HCT116 (cell line): ENCODE data around the gene TFCP2L1. TPM values are rescaled to one million over a fixed set of nuclear protein-coding genes. Genes with fewer than 3 reads are reported as not detected.

Experiments
- ATAC-seq: fragments of 200-7000 bp; cut with Tn5 transposase; 2 replicates; pipeline ENCODE4 v1.9.1; 2020; ENCODE audit warnings: mild to moderate bottlenecking, moderate library complexity
- BruUV-seq: library from RNA; stranded (reverse); fragments of 400-500 nt; replicated peaks from 2 replicates; lab custom pipeline; 2021; lab: Mats Ljungman, UMichigan
- CTCF ChIA-PET: fragments of 300-600 bp; sonication (Branson Sonifier 250); formaldehyde crosslinking; loops from one replicate; lab custom pipeline; 2021; ENCODE audit warnings: antibody characterized with exemption; lab: Charles Lee
- POLR2A ChIA-PET: fragments of 300-600, 350-600 bp; sonication (Branson Sonifier 250); formaldehyde crosslinking; loops from one replicate; lab custom pipeline; 2021; ENCODE audit warnings: antibody characterized with exemption; lab: Charles Lee
- RAD21 ChIA-PET, 2 experiments: fragments of 300-600 bp; sonication (Branson Sonifier 250); formaldehyde crosslinking; loops; one replicate each; lab custom pipeline; 2023; ENCODE audit warnings: low total read pairs in 2 of 2; ENCODE audit not compliant: uncharacterized antibody in 2 of 2, unreplicated experiment in 2 of 2, low non-redundant PET in 1 of 2; lab: Charles Lee
- DNase-seq: peaks from one replicate; pipeline ENCODE4 v3.0.0-alpha.2; 2010; ENCODE audit warnings: low read depth, low spot score
- H2AFZ ChIP-seq: fragments of 200-600 bp; shearing (Covaris generic), sonication (generic); 2 replicates; pipeline ENCODE4 v1.6.1; 2017; ENCODE audit warnings: low read depth, mixed run types, mixed read lengths, antibody characterized with exemption, low read length; ENCODE audit not compliant: poor library complexity, severe bottlenecking
- H3K27ac ChIP-seq: 2 replicates; pipeline ENCODE4 v1.5.1; 2012; ENCODE audit warnings: low read depth, low read length
- H3K27me3 ChIP-seq: fragments of 200-600 bp; sonication (generic); 2 replicates; pipeline ENCODE4 v1.6.1; 2016; ENCODE audit warnings: mixed run types, low read length, mixed read lengths; ENCODE audit not compliant: insufficient read depth
- H3K36me3 ChIP-seq, 2 experiments: fragments of 200-500 bp in 1 of 2; fragments of 200-600 bp in 1 of 2; sonication (Bioruptor generic) in 1 of 2; sonication (generic) in 1 of 2; 2 replicates each; pipeline versions ENCODE4 v1.5.1 to v1.6.1; 2014 to 2016; ENCODE audit warnings: low read length in 2 of 2, inconsistent platforms in 1 of 2, mixed read lengths in 1 of 2, mixed run types in 1 of 2; ENCODE audit not compliant: insufficient read depth in 2 of 2, control insufficient read depth in 1 of 2
- H3K4me1 ChIP-seq, 2 experiments: fragments of 200-600 bp in 1 of 2; sonication (generic) in 1 of 2; 2 replicates each; pipeline versions ENCODE4 v1.5.1 to v1.6.1; 2012 to 2017; ENCODE audit warnings: low read length in 2 of 2, inconsistent platforms in 1 of 2, mild to moderate bottlenecking in 1 of 2, mixed read lengths in 1 of 2, mixed run types in 1 of 2, moderate library complexity in 1 of 2; ENCODE audit not compliant: insufficient read depth in 2 of 2, control insufficient read depth in 1 of 2
- H3K4me2 ChIP-seq: fragments of 200-600 bp; sonication (generic); 2 replicates; pipeline ENCODE4 v1.6.1; 2017; ENCODE audit warnings: mixed run types, low read length, mixed read lengths
- H3K4me3 ChIP-seq, 2 experiments: fragments of 200-600 bp in 1 of 2; sonication (generic) in 1 of 2; replicated peaks in 1 of 2; 2 replicates each; pipeline ENCODE4 v1.5.1; 2011 to 2016; ENCODE audit warnings: low read length in 2 of 2, control low read depth in 1 of 2, low read depth in 1 of 2, mild to moderate bottlenecking in 1 of 2, mixed read lengths in 1 of 2, mixed run types in 1 of 2
- H3K79me2 ChIP-seq: fragments of 200-600 bp; sonication (generic); 2 replicates; pipeline ENCODE4 v1.6.1; 2017; ENCODE audit warnings: mild to moderate bottlenecking, mixed run types, low read length, moderate library complexity, mixed read lengths; ENCODE audit not compliant: insufficient read depth
- H3K9ac ChIP-seq: fragments of 200-600 bp; sonication (generic); 2 replicates; pipeline ENCODE4 v1.6.1; 2016; ENCODE audit warnings: low read length, mixed read lengths
- H3K9me2 ChIP-seq: fragments of 200-600 bp; sonication (generic), shearing (Covaris generic); 2 replicates; pipeline ENCODE4 v1.6.1; 2017; ENCODE audit warnings: mixed run types, mild to moderate bottlenecking, moderate library complexity; ENCODE audit not compliant: insufficient read depth
- H3K9me3 ChIP-seq, 2 experiments: fragments of 200-500 bp in 1 of 2; fragments of 200-600 bp in 1 of 2; sonication (Bioruptor generic) in 1 of 2; sonication (generic) in 1 of 2; 2 replicates each; pipeline ENCODE4 v1.6.1; 2014 to 2017; ENCODE audit warnings: low read length in 2 of 2, mixed read lengths in 2 of 2, inconsistent platforms in 1 of 2, low read depth in 1 of 2, mild to moderate bottlenecking in 1 of 2, mixed run types in 1 of 2, moderate library complexity in 1 of 2; ENCODE audit not compliant: control insufficient read depth in 1 of 2, insufficient read depth in 1 of 2
- H4K20me1 ChIP-seq: fragments of 200-600 bp; sonication (generic), shearing (Covaris generic); 2 replicates; pipeline ENCODE4 v1.6.1; 2017; ENCODE audit warnings: mixed run types, mild to moderate bottlenecking, moderate library complexity; ENCODE audit not compliant: insufficient read depth
- ATF3 ChIP-seq: IDR thresholded peaks from 2 replicates; pipeline ENCODE4 v1.6.1; 2012
- CBX3 ChIP-seq: IDR thresholded peaks from 2 replicates; pipeline ENCODE4 v1.6.1; 2012; ENCODE audit warnings: low read depth
- CEBPB ChIP-seq: IDR thresholded peaks from 2 replicates; pipeline ENCODE4 v1.6.1; 2012; ENCODE audit warnings: low read depth
- EGR1 ChIP-seq: IDR thresholded peaks from 2 replicates; pipeline ENCODE4 v1.6.1; 2012; ENCODE audit warnings: low read depth
- EZH2 ChIP-seq: fragments of 200-600 bp; sonication (generic); IDR thresholded peaks from 2 replicates; pipeline ENCODE4 v1.6.1; 2017; ENCODE audit warnings: antibody characterized with exemption, mixed run types
- FOSL1 ChIP-seq: IDR thresholded peaks from 2 replicates; pipeline ENCODE4 v1.6.1; 2012; ENCODE audit warnings: low read depth
- JUND ChIP-seq: IDR thresholded peaks from 2 replicates; pipeline ENCODE4 v1.6.1; 2012
- MAX ChIP-seq: IDR thresholded peaks from 2 replicates; pipeline ENCODE4 v1.6.1; 2012
- POLR2A ChIP-seq: IDR thresholded peaks from 2 replicates; pipeline ENCODE4 v1.7.0; 2011; ENCODE audit warnings: borderline replicate concordance; ENCODE audit not compliant: insufficient read depth, insufficient read length; ENCODE audit errors: extremely low read depth
- RAD21 ChIP-seq: IDR thresholded peaks from 2 replicates; pipeline ENCODE4 v1.6.1; 2012; ENCODE audit warnings: low read depth, mild to moderate bottlenecking
- SIN3A ChIP-seq: IDR thresholded peaks from 2 replicates; pipeline ENCODE4 v1.6.1; 2012; ENCODE audit warnings: low read depth
- SP1 ChIP-seq: IDR thresholded peaks from 2 replicates; pipeline ENCODE4 v1.6.1; 2012; ENCODE audit warnings: low read depth
- SRF ChIP-seq: IDR thresholded peaks from 2 replicates; pipeline ENCODE4 v1.6.1; 2012; ENCODE audit warnings: low read depth
- TCF7L2 ChIP-seq: IDR thresholded peaks from 2 replicates; pipeline ENCODE4 v1.7.0; 2011; ENCODE audit warnings: borderline replicate concordance, inconsistent platforms; ENCODE audit not compliant: insufficient read depth, insufficient read length; ENCODE audit errors: extremely low read depth
- YY1 ChIP-seq: IDR thresholded peaks from 2 replicates; pipeline ENCODE4 v1.6.1; 2011; ENCODE audit warnings: low read length, low read depth, moderate library complexity, mild to moderate bottlenecking; ENCODE audit not compliant: insufficient replicate concordance; ENCODE audit errors: extremely low read depth
- ZFX ChIP-seq: fragments of 450-650 bp; IDR thresholded peaks from 2 replicates; pipeline ENCODE4 v1.6.1; 2017
- intact Hi-C: fragments of 100-400 bp; cut with micrococcal nuclease; formaldehyde crosslinking; loops from 2 replicates; pipeline ENCODE4 v1.10.0; 2022
- total RNA-seq: library from RNA; stranded (reverse); gene quantifications from one replicate; pipeline ENCODE4 v1.2.1, GENCODE V29; 2021; ENCODE audit not compliant: unreplicated experiment
- TF ChIP-seq, protein P1 (sequence below), 3 experiments: fragments of 200-600 bp in 1 of 3; sonication (generic) in 1 of 3; IDR thresholded peaks in 2 of 3; conservative IDR thresholded peaks in 1 of 3; 2 replicates each; pipeline ENCODE4 v1.5.1; 2012 to 2017; ENCODE audit warnings: low read depth in 2 of 3, low read length in 2 of 3, antibody characterized with exemption in 1 of 3, borderline replicate concordance in 1 of 3, control low read depth in 1 of 3, mild to moderate bottlenecking in 1 of 3, mixed read lengths in 1 of 3, mixed run types in 1 of 3, moderate library complexity in 1 of 3; ENCODE audit not compliant: insufficient read depth in 1 of 3
- TF ChIP-seq, protein P2 (sequence below): IDR thresholded peaks from 2 replicates; pipeline ENCODE4 v1.6.1; 2012; ENCODE audit warnings: low read depth

The TFCP2L1 gene
- total RNA-seq, 1 experiment from 2014 or later, result 8.4 TPM

GRCh38 chr2:121194626-121195025 lies 90.4 kb downstream of the TFCP2L1 start (continued):
- TF ChIP-seq, protein P1, sequence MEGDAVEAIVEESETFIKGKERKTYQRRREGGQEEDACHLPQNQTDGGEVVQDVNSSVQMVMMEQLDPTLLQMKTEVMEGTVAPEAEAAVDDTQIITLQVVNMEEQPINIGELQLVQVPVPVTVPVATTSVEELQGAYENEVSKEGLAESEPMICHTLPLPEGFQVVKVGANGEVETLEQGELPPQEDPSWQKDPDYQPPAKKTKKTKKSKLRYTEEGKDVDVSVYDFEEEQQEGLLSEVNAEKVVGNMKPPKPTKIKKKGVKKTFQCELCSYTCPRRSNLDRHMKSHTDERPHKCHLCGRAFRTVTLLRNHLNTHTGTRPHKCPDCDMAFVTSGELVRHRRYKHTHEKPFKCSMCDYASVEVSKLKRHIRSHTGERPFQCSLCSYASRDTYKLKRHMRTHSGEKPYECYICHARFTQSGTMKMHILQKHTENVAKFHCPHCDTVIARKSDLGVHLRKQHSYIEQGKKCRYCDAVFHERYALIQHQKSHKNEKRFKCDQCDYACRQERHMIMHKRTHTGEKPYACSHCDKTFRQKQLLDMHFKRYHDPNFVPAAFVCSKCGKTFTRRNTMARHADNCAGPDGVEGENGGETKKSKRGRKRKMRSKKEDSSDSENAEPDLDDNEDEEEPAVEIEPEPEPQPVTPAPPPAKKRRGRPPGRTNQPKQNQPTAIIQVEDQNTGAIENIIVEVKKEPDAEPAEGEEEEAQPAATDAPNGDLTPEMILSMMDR (IDR thresholded peaks at IDR 0.05 in 2 of 3, conservative IDR thresholded peaks at IDR 0.05 in 1 of 3; ENCODE audit: borderline replicate concordance in 1 of 3, insufficient read depth in 1 of 3, low read depth in 2 of 3, low read length in 2 of 3), result no peak
- TF ChIP-seq MAX, result no peak
- TF ChIP-seq, all 23 proteins: peak for 0

DNA sequence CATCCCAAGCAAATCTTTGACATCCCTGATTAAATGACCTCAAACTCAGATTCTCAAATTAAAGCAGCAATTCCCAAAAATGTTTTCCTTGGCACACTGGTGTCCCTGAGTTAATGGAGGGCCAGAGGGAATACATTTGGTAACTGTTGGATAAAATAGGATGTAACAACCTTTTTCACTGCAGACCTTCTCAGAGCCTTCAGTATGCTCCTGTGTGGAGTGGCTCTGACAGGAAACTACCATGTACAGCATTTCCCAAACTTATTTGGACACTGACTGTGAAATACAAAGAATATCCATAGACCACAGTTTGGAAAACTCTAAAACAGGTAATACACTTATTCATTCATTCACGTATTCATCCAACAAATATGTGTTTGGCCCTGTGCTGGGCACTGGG lies 91.8 kb downstream of the TFCP2L1 start:
- Histone ChIP-seq H3K4me3 (no peak overlapping the region), H4K20me1 (no peaks in the 10 kb centered on the region), H3K79me2 (no peaks in the 10 kb centered on the region), H3K4me1 (peaks cover 0 to 8% of the 10 kb centered on the region in 2 experiments; a peak in 2 of 4 replicates), H3K27me3 (no peaks in the 10 kb centered on the region), H3K4me2 (no peak overlapping the region), H3K9me2 (no peaks in the 10 kb centered on the region), H3K36me3 (no peaks in the 10 kb centered on the region), H3K27ac (no peak overlapping the region), H3K9ac (no peak overlapping the region), H2AFZ (no peak overlapping the region), H3K9me3 (no peaks in the 10 kb centered on the region)
- intact Hi-C loops, result no loop called here
- ChIA-PET CTCF (no interaction called here), RAD21 (no interaction called here), POLR2A (no interaction called here)
- no TSS peak for BruUV-seq
- TF ChIP-seq ZFX, result no peak
- TF ChIP-seq, protein P2, sequence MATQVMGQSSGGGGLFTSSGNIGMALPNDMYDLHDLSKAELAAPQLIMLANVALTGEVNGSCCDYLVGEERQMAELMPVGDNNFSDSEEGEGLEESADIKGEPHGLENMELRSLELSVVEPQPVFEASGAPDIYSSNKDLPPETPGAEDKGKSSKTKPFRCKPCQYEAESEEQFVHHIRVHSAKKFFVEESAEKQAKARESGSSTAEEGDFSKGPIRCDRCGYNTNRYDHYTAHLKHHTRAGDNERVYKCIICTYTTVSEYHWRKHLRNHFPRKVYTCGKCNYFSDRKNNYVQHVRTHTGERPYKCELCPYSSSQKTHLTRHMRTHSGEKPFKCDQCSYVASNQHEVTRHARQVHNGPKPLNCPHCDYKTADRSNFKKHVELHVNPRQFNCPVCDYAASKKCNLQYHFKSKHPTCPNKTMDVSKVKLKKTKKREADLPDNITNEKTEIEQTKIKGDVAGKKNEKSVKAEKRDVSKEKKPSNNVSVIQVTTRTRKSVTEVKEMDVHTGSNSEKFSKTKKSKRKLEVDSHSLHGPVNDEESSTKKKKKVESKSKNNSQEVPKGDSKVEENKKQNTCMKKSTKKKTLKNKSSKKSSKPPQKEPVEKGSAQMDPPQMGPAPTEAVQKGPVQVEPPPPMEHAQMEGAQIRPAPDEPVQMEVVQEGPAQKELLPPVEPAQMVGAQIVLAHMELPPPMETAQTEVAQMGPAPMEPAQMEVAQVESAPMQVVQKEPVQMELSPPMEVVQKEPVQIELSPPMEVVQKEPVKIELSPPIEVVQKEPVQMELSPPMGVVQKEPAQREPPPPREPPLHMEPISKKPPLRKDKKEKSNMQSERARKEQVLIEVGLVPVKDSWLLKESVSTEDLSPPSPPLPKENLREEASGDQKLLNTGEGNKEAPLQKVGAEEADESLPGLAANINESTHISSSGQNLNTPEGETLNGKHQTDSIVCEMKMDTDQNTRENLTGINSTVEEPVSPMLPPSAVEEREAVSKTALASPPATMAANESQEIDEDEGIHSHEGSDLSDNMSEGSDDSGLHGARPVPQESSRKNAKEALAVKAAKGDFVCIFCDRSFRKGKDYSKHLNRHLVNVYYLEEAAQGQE, result no peak
- TF ChIP-seq CBX3, result no peak
- TF ChIP-seq EZH2, result no peak
- no peak for TF ChIP-seq CEBPB
- TF ChIP-seq, protein P1 (IDR thresholded peaks at IDR 0.05 in 2 of 3, conservative IDR thresholded peaks at IDR 0.05 in 1 of 3; ENCODE audit: borderline replicate concordance in 1 of 3, insufficient read depth in 1 of 3, low read depth in 2 of 3, low read length in 2 of 3), result no peak
- TF ChIP-seq TCF7L2, result no peak
- no peak for TF ChIP-seq EGR1
- no peak for TF ChIP-seq FOSL1
- no peak for TF ChIP-seq SP1
- TF ChIP-seq RAD21, result no peak
- no peak for TF ChIP-seq JUND
- no peak for TF ChIP-seq POLR2A
- no peak for TF ChIP-seq ATF3
- TF ChIP-seq SIN3A, result no peak
- TF ChIP-seq YY1, result no peak
- TF ChIP-seq SRF, result no peak
- ATAC-seq (no peak), DNase-seq (no peak)
